ENCODE data around the gene SH2D1B.

- no peak for TF ChIP-seq EZH2phosphoT487 (IDR thresholded peaks at IDR 0.05; ENCODE audit: low read depth, severe bottlenecking, unreplicated experiment)
- no peak for TF ChIP-seq CTCF (IDR thresholded peaks at IDR 0.05; ENCODE audit: poor library complexity)
These were observed 27.8 kb downstream of the SH2D1B start for GRCh38 chr1:162384116-162384515.

Measured in hepatocyte (in vitro differentiated cells).